GM23338 (cell line): Measurements from ENCODE around the gene PDCD1.

ENCODE experiments used
- CREB1 ChIP-seq: fragments of 250-450 bp; sonication (Bioruptor Pico); IDR thresholded peaks from 2 replicates; pipeline ENCODE4 v1.5.0; 2020; ENCODE audit warnings: low read depth, mild to moderate bottlenecking, moderate library complexity
- EZH2 ChIP-seq: fragments of 200-600 bp; sonication (generic); IDR thresholded peaks from one replicate; pipeline ENCODE4 v1.8.0; 2017; ENCODE audit warnings: antibody characterized with exemption, mild to moderate bottlenecking, low read depth; ENCODE audit not compliant: unreplicated experiment
- EZH2phosphoT487 ChIP-seq: fragments of 200-600 bp; sonication (generic); IDR thresholded peaks from one replicate; pipeline ENCODE4 v1.8.1; 2018; ENCODE audit warnings: antibody characterized with exemption; ENCODE audit not compliant: unreplicated experiment
- JUNB ChIP-seq: IDR thresholded peaks from one replicate; pipeline ENCODE4 v1.6.1; 2016; ENCODE audit warnings: antibody characterized with exemption; ENCODE audit not compliant: unreplicated experiment
- NANOG ChIP-seq: IDR thresholded peaks from 2 replicates; pipeline ENCODE4 v1.6.1; 2016; ENCODE audit warnings: antibody characterized with exemption, borderline replicate concordance
- POLR2AphosphoS5 ChIP-seq: IDR thresholded peaks from 2 replicates; pipeline ENCODE4 v1.6.1; 2016; ENCODE audit warnings: antibody characterized with exemption, low read depth
- STAT1 ChIP-seq: IDR thresholded peaks from one replicate; pipeline ENCODE4 v1.6.1; 2016; ENCODE audit warnings: antibody characterized with exemption; ENCODE audit not compliant: unreplicated experiment
- ZNF331 ChIP-seq: fragments of 250-450 bp; sonication (Bioruptor Pico); IDR thresholded peaks from 2 replicates; pipeline ENCODE4 v1.5.0; 2020; ENCODE audit warnings: low read depth, mild to moderate bottlenecking, moderate library complexity
- TF ChIP-seq, protein P1 (sequence below): IDR thresholded peaks from 2 replicates; pipeline ENCODE4 v1.6.1; 2016; ENCODE audit warnings: antibody characterized with exemption
- TF ChIP-seq, protein P2 (sequence below), 2 experiments: fragments of 200-600 bp in 1 of 2; sonication (generic) in 1 of 2; conservative IDR thresholded peaks; 2 replicates each; pipeline versions ENCODE4 v1.5.1 to v1.6.1; 2016 to 2017; ENCODE audit warnings: antibody characterized with exemption in 2 of 2, low read depth in 2 of 2, mild to moderate bottlenecking in 2 of 2, moderate library complexity in 1 of 2
- TF ChIP-seq, protein P3 (sequence below): IDR thresholded peaks from one replicate; pipeline ENCODE4 v1.6.1; 2018; ENCODE audit warnings: antibody characterized with exemption; ENCODE audit not compliant: unreplicated experiment
- TF ChIP-seq, protein P4 (sequence below): fragments of 250-450 bp; sonication (Bioruptor Pico); IDR thresholded peaks from 2 replicates; pipeline ENCODE4 v1.5.0; 2020; ENCODE audit warnings: mild to moderate bottlenecking, moderate library complexity

DNA sequence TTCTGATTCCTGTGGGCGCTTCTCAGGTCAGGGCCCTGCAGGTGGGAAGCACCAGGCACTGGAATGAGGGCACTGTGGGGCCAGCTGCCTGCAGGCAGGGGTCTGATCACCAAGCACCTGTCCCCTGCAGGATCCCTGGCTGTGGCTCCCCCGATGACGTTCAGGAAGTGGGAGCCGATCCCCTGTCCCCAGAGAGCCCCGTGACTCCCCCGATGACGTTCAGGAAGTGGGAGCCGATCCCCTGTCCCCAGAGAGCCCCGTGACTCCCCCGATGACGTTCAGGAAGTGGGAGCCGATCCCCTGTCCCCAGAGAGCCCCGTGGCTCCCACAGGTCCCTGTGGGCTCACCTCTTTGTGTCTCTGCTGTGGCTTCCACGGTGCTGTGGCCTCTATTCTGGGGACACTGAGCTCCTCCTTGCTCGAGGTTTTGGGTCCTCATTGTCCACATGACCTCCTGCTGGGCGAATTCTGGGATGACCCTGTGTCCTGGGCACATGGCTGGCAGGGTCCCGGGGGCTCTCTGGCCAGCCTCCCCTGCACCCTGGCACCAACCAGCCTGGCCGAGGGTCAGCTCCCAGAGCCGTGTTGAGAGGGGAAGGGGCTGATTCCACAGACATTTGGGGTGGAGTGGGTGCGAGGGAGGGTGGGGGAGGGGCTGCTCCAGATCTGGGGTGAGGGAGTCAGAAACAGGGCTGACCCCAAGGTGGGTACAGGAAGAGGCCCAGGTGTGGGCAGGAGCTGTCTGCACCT, 44.9 kb downstream of the PDCD1 start:
- TF ChIP-seq, protein P1, sequence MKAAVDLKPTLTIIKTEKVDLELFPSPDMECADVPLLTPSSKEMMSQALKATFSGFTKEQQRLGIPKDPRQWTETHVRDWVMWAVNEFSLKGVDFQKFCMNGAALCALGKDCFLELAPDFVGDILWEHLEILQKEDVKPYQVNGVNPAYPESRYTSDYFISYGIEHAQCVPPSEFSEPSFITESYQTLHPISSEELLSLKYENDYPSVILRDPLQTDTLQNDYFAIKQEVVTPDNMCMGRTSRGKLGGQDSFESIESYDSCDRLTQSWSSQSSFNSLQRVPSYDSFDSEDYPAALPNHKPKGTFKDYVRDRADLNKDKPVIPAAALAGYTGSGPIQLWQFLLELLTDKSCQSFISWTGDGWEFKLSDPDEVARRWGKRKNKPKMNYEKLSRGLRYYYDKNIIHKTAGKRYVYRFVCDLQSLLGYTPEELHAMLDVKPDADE: no peak
- TF ChIP-seq, protein P2, sequence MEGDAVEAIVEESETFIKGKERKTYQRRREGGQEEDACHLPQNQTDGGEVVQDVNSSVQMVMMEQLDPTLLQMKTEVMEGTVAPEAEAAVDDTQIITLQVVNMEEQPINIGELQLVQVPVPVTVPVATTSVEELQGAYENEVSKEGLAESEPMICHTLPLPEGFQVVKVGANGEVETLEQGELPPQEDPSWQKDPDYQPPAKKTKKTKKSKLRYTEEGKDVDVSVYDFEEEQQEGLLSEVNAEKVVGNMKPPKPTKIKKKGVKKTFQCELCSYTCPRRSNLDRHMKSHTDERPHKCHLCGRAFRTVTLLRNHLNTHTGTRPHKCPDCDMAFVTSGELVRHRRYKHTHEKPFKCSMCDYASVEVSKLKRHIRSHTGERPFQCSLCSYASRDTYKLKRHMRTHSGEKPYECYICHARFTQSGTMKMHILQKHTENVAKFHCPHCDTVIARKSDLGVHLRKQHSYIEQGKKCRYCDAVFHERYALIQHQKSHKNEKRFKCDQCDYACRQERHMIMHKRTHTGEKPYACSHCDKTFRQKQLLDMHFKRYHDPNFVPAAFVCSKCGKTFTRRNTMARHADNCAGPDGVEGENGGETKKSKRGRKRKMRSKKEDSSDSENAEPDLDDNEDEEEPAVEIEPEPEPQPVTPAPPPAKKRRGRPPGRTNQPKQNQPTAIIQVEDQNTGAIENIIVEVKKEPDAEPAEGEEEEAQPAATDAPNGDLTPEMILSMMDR (conservative IDR thresholded peaks at IDR 0.05; ENCODE audit: low read depth in 2 of 2): no peak
- TF ChIP-seq, protein P3, sequence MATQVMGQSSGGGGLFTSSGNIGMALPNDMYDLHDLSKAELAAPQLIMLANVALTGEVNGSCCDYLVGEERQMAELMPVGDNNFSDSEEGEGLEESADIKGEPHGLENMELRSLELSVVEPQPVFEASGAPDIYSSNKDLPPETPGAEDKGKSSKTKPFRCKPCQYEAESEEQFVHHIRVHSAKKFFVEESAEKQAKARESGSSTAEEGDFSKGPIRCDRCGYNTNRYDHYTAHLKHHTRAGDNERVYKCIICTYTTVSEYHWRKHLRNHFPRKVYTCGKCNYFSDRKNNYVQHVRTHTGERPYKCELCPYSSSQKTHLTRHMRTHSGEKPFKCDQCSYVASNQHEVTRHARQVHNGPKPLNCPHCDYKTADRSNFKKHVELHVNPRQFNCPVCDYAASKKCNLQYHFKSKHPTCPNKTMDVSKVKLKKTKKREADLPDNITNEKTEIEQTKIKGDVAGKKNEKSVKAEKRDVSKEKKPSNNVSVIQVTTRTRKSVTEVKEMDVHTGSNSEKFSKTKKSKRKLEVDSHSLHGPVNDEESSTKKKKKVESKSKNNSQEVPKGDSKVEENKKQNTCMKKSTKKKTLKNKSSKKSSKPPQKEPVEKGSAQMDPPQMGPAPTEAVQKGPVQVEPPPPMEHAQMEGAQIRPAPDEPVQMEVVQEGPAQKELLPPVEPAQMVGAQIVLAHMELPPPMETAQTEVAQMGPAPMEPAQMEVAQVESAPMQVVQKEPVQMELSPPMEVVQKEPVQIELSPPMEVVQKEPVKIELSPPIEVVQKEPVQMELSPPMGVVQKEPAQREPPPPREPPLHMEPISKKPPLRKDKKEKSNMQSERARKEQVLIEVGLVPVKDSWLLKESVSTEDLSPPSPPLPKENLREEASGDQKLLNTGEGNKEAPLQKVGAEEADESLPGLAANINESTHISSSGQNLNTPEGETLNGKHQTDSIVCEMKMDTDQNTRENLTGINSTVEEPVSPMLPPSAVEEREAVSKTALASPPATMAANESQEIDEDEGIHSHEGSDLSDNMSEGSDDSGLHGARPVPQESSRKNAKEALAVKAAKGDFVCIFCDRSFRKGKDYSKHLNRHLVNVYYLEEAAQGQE: no peak
- TF ChIP-seq CREB1 (CRISPR knock-in tag): no peak
- no peak for TF ChIP-seq EZH2phosphoT487
- no peak for TF ChIP-seq ZNF331 (CRISPR knock-in tag)
- no peak for TF ChIP-seq POLR2AphosphoS5
- no peak for TF ChIP-seq EZH2
- TF ChIP-seq NANOG: no peak
- TF ChIP-seq JUNB: no peak
- TF ChIP-seq STAT1: no peak
- TF ChIP-seq, protein P4, sequence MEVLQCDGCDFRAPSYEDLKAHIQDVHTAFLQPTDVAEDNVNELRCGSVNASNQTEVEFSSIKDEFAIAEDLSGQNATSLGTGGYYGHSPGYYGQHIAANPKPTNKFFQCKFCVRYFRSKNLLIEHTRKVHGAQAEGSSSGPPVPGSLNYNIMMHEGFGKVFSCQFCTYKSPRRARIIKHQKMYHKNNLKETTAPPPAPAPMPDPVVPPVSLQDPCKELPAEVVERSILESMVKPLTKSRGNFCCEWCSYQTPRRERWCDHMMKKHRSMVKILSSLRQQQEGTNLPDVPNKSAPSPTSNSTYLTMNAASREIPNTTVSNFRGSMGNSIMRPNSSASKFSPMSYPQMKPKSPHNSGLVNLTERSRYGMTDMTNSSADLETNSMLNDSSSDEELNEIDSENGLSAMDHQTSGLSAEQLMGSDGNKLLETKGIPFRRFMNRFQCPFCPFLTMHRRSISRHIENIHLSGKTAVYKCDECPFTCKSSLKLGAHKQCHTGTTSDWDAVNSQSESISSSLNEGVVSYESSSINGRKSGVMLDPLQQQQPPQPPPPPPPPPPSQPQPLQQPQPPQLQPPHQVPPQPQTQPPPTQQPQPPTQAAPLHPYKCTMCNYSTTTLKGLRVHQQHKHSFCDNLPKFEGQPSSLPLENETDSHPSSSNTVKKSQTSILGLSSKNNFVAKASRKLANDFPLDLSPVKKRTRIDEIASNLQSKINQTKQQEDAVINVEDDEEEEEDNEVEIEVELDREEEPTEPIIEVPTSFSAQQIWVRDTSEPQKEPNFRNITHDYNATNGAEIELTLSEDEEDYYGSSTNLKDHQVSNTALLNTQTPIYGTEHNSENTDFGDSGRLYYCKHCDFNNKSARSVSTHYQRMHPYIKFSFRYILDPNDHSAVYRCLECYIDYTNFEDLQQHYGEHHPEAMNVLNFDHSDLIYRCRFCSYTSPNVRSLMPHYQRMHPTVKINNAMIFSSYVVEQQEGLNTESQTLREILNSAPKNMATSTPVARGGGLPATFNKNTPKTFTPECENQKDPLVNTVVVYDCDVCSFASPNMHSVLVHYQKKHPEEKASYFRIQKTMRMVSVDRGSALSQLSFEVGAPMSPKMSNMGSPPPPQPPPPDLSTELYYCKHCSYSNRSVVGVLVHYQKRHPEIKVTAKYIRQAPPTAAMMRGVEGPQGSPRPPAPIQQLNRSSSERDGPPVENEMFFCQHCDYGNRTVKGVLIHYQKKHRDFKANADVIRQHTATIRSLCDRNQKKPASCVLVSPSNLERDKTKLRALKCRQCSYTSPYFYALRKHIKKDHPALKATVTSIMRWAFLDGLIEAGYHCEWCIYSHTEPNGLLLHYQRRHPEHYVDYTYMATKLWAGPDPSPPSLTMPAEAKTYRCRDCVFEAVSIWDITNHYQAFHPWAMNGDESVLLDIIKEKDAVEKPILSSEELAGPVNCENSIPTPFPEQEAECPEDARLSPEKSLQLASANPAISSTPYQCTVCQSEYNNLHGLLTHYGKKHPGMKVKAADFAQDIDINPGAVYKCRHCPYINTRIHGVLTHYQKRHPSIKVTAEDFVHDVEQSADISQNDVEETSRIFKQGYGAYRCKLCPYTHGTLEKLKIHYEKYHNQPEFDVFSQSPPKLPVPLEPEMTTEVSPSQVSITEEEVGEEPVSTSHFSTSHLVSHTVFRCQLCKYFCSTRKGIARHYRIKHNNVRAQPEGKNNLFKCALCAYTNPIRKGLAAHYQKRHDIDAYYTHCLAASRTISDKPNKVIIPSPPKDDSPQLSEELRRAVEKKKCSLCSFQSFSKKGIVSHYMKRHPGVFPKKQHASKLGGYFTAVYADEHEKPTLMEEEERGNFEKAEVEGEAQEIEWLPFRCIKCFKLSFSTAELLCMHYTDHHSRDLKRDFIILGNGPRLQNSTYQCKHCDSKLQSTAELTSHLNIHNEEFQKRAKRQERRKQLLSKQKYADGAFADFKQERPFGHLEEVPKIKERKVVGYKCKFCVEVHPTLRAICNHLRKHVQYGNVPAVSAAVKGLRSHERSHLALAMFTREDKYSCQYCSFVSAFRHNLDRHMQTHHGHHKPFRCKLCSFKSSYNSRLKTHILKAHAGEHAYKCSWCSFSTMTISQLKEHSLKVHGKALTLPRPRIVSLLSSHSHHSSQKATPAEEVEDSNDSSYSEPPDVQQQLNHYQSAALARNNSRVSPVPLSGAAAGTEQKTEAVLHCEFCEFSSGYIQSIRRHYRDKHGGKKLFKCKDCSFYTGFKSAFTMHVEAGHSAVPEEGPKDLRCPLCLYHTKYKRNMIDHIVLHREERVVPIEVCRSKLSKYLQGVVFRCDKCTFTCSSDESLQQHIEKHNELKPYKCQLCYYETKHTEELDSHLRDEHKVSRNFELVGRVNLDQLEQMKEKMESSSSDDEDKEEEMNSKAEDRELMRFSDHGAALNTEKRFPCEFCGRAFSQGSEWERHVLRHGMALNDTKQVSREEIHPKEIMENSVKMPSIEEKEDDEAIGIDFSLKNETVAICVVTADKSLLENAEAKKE: no peak
